ENCODE data around the gene BTRC. TPM values are rescaled to one million over a fixed set of nuclear protein-coding genes. Genes with fewer than 3 reads are reported as not detected.

BTRC gene
- total and polyA plus RNA-seq, 8 donors = 4.3 to 16.4 (median 9.0) TPM

- ATAC-seq = no peak
- no peaks in the 10 kb centered on the region for H3K4me1 ChIP-seq
- H3K36me3 ChIP-seq = no peaks in the 10 kb centered on the region
- no peaks in the 10 kb centered on the region for H3K27me3 ChIP-seq
- H3K27ac ChIP-seq = no peak overlapping the region
- whole genome bisulfite sequencing, 2 donors = 74 to 84% methylated on average over 5 of the region's 5 CpGs
- no peak for FAIRE-seq
- no peaks in the 10 kb centered on the region for H3K9me3 ChIP-seq
- no peak overlapping the region for H3K4me3 ChIP-seq
- TF ChIP-seq CTCF (IDR thresholded peaks at IDR 0.05) = no peak
- intact Hi-C loops (cut with DNase I) = no loop called here
- no peak for DNase-seq
These were observed 85.0 kb downstream of the BTRC start for GRCh38 chr10:101438881-101439391.

GRCh38 chr10:101441541-101442455 lies 87.8 kb downstream of the BTRC start:
- Histone ChIP-seq H3K27ac (no peak overlapping the region), H3K36me3 (no peaks in the 10 kb centered on the region), H3K4me1 (no peaks in the 10 kb centered on the region), H3K27me3 (no peaks in the 10 kb centered on the region), H3K9me3 (no peaks in the 10 kb centered on the region), H3K4me3 (no peak overlapping the region)
- peak in 2 of 6 donors; percentile 7 to 25 for DNase-seq
- intact Hi-C loops (cut with DNase I) = loop anchor here in 1 of 3 donors (10.0 kb wide), 1 partner anchor 137 kb away; no protein-coding TSS in a partner anchor
- TF ChIP-seq CTCF (IDR thresholded peaks at IDR 0.05) = peak in 1 of 4 donors; percentile 21
- 69 to 74% methylated on average over 17 of the region's 17 CpGs for WGBS, 2 donors
- no peak for FAIRE-seq
- peak; percentile 73 to 97 (median 93) for ATAC-seq

GRCh38 chr10:101442456-101442800 lies 88.5 kb downstream of the BTRC start:
- TF ChIP-seq CTCF (IDR thresholded peaks at IDR 0.05) = peak in 1 of 4 donors; percentile 25
- intact Hi-C loops (cut with DNase I) = loop anchor here in 1 of 3 donors (10.0 kb wide), 1 partner anchor 138 kb away; no protein-coding TSS in a partner anchor
- Histone ChIP-seq H3K4me1 (no peaks in the 10 kb centered on the region), H3K27ac (no peak overlapping the region), H3K4me3 (no peak overlapping the region), H3K9me3 (no peaks in the 10 kb centered on the region), H3K36me3 (no peaks in the 10 kb centered on the region), H3K27me3 (no peaks in the 10 kb centered on the region)
- ATAC-seq (no peak), FAIRE-seq (peak; percentile 59), DNase-seq (no peak)
- 57 to 71% methylated on average over 3 of the region's 3 CpGs for WGBS, 2 donors

- Histone ChIP-seq H3K4me3 (no peak overlapping the region), H3K4me1 (no peaks in the 10 kb centered on the region), H3K9me3 (no peaks in the 10 kb centered on the region), H3K27me3 (no peaks in the 10 kb centered on the region), H3K27ac (no peak overlapping the region), H3K36me3 (no peaks in the 10 kb centered on the region)
- DNase-seq = no peak
- WGBS, 2 donors = 88 to 93% methylated on average over 2 of the region's 2 CpGs
- no peak for TF ChIP-seq CTCF (IDR thresholded peaks at IDR 0.05)
- no peak for FAIRE-seq
- ATAC-seq = no peak
- intact Hi-C loops (cut with DNase I) = loop anchor here in 1 of 3 donors (10.0 kb wide), 1 partner anchor 139 kb away; no protein-coding TSS in a partner anchor
These were observed 90.3 kb downstream of the BTRC start for GRCh38 chr10:101444058-101444898.

Measured in pancreas (tissue), 10 donors.